DMS53 (cell line): ENCODE measurements around the gene BCL2L1.
"Not testable (repeated sequence)": the region's sequence is repeated elsewhere in the genome, so short reads cannot be mapped to it uniquely, and the experiment has no call there.

Experiments used
- DNase-seq: peaks from one replicate; lab custom pipeline; 2025; lab: John Stamatoyannopoulos, UW

The BCL2L1 gene

GRCh38 chr20:31648104-31648503 lies 74.6 kb downstream of the BCL2L1 start:
- not testable (repeated sequence) for DNase-seq

DNA sequence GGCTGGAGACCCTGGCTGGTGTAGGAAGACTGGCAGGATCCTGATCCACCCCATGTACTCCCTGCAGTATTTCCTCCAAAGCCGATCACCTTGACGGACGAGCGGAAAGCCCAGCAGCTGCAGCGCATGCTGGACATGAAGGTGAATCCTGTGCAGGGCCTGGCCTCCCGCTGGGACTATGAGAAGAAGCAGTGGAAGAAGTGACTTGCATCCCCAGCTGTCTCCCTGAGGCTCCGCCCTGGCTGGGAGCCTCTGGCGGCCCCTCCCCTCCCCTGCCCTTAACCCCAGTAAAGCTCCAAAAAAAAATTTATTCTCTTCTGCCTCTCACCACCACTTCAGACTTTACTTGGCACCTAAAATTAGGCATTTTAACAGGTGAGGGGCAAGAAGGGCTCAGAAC lies 78.0 kb downstream of the BCL2L1 start:
- no peak for DNase-seq

DNA sequence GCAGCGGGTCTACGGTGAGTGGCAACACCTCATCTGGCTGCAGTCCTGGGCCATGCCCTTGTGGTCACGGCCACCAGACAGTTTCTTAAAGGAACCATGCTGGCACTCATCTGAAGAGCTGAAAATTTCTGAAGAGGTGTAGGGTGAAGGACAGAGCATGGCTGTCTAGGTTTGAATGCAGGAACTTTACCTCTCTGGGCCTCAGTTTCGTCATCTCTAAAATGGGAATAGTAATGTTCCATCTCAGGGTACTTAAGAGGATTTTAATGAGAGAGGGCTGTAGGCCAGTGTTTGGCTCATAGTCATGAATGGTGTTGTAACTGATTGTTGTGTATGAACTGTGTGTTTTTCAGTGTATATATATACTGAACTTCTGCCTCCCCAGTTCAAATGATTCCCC lies 79.1 kb downstream of the BCL2L1 start:
- no peak for DNase-seq

DNA sequence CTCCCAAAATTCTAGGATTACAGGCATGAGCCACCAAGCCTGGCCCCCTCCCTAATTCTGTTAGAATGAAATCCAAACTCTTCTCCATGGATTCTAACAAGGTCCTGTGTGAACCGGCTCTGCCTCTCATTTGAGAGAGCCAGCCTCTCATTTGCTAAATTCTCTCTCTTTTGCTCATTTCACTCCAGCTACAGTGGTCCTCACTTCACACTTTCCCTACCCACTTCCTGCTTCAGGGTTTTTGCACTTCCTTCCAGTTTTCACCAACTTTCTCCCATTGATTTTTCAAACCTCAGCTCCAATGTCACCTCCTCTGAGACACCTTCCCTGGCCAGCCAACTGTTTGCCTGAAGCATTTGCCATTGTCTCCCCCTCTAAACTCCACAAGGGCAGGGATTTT lies 79.8 kb downstream of the BCL2L1 start:
- DNase-seq: no peak

GRCh38 chr20:31641391-31641790 lies 81.3 kb downstream of the BCL2L1 start:
- DNase-seq: no peak

DNA sequence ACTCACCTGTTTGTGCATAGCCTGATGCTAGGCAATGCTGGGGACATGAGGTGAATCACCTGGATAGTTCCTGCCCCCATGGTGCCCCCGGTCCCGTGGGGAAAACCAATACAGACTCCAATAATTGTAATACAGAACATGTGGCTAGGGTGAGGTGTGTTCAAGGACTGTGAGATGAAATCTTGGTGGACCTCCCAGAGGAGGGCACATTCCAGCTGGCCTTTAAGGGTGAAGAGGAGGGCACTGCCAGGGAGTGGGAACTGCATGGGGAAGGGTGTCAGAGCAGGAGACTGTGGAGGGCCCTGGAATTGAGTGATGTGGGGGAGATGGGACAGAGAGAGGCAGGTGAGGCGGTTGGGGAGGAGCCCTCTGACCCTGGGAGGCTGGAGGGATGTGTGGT lies 82.4 kb downstream of the BCL2L1 start:
- DNase-seq: no peak

DNA sequence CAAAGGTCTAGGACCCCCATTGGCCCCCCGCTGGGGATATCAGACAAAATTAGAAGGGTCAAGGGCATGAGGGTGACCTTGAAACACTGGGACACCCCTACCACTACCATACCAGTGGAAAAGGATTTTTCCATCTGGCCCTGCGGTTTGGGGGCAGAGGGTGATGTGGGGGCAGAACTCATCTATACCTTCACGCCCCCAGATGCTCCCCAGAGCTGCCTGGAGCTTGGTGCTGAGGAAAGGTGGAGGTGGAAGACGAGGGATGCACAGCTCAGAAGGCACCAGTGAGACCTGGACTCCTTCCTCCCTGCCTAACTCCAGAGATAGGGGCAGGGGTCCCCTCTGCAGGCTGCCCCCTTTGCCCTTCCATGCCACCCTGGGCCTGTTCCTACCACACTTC lies 83.9 kb downstream of the BCL2L1 start:
- DNase-seq: no peak

DNA sequence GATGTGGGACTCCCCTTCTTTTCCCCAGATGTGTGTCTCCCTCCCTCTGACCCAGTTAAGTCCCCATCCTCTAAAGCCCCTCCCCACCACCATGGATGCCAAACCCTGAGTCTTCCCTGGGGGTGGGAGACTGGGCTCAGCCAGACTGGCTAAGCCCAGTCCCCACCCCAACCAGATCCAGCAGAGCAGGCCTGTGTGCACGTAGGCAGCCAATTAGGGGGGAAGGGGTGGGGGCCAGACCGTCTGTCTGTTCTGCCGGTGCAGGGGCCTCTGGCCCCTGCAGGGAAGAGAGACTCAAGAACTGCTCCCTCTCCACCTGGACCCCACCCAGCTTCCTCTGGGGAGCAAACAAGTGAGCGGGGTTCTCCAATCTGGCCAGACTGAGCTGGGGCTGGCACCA lies 84.4 kb downstream of the BCL2L1 start:
- DNase-seq: no peak

DNA sequence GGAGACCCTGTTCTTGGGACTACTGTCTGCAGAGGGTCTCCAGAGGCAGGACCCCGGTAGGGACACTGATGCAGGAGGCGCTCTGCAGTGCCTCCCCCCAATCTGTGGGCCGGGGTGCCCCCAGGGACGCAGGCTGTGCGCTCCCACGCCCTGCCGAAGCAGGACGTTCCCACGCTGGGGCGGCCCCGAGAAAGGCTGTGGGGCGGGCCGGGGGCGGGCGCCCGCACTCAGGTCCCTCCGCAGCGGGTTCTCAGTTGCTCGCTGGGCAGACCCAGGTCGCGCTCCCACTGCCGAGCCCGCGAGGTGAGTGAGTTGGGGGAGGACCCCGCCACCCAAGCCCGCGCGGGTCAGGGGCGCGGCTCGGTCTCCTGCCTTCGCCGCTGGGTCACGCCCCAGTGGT lies 85.0 kb downstream of the BCL2L1 start, which contains the start of gene COX4I2:
Gene COX4I2, plus strand, starts transcription at position 253 of the 400 bp plus-strand sequence. CDS start 1,106 bp downstream, outside the sequence.
- DNase-seq: no peak

DNA sequence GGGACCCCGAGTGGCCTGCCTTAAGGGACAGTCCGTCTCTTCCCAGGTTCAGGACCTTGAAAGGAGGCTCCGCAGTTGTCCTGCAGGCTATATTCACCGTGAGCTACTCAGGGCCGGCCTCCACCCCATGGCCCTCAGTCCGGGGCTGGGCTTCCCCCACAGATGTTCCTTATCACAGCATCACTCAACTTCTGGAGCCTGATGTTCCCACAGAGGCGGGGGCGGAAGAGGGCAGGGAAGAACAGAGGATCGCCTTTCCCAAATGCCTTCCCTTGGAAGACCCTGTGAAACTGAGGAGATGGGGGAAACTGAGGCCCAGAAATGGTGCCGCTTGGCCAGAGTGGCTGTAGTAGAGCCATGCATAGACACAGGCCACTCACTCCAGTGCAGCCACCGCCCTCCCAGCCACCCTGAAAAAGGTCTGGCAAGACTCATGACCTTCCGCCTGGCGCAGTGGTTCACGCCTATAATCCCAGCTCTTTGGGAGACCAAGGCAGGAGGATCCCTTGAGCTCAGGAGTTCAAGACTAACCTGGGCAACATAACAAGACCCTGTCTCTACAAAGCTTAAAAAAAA lies 89.2 kb downstream of the BCL2L1 start:
- no peak for DNase-seq

DNA sequence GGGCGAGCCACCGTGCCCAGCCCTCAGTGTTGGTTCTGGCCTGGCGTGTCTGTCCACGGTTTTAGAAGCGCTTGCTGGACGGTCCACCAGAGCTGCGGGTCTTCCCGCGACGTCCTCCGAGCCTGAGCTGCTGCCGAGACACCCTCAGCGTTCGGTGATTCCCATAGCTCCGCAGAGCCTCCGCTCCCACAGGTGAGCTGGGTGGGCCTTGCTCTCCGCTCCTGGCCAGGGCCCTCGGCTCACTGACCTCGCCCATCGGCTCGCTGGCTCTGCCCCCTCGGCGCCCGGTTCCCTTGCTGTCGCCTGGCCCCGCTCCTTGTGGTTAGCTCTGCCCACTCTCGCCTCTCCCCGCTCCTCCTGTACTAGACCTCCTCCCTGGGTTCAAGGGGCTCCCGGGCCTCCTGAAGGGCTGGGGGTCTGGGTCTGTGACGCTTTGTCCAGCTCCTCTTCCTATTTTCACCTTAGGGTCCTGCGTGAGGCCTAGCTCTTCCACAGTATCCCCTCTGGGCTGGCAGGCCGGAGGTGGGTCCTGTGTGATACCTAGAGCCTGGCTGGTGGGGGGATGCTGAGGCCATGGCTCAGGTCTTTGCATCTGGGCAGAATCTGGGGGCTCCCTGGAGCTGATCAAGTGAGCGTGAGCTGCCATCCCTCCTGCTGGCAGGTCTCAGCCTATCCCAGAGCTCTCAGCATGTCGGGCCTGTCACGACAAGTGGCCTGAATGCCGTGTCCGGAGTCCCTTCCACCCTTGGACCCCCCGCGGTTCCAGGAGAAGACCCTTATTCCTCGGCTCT lies 89.9 kb downstream of the BCL2L1 start:
- no peak for DNase-seq

GRCh38 chr20:31630187-31630790 lies 92.4 kb downstream of the BCL2L1 start:
- no peak for DNase-seq

- not testable (repeated sequence) for DNase-seq
These were observed 94.6 kb downstream of the BCL2L1 start for GRCh38 chr20:31628057-31628456.

- DNase-seq: not testable (repeated sequence)
These were observed 96.1 kb downstream of the BCL2L1 start for GRCh38 chr20:31626534-31626933.

DNA sequence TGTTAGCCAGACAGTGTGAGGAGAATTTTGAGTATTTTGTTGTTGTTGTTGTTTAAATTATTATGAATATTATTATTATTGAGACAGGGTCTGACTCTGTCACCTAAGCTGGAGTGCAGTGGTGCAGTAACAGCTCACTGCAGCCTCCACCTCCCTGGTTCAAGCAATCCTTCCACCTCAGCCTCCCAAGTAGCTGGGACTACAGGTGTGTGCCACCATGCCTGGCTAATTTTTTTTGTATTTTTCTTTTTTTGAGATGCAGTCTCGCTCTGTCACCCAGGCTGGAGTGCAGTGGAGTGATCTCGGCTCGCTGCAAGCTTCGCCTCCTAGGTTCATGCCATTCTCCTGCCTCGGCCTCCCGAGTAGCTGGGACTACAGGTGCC lies 99.6 kb downstream of the BCL2L1 start:
- not testable (repeated sequence) for DNase-seq

- DNase-seq: no peak
These were observed 102.4 kb downstream of the BCL2L1 start for GRCh38 chr20:31620246-31620645.

DNA sequence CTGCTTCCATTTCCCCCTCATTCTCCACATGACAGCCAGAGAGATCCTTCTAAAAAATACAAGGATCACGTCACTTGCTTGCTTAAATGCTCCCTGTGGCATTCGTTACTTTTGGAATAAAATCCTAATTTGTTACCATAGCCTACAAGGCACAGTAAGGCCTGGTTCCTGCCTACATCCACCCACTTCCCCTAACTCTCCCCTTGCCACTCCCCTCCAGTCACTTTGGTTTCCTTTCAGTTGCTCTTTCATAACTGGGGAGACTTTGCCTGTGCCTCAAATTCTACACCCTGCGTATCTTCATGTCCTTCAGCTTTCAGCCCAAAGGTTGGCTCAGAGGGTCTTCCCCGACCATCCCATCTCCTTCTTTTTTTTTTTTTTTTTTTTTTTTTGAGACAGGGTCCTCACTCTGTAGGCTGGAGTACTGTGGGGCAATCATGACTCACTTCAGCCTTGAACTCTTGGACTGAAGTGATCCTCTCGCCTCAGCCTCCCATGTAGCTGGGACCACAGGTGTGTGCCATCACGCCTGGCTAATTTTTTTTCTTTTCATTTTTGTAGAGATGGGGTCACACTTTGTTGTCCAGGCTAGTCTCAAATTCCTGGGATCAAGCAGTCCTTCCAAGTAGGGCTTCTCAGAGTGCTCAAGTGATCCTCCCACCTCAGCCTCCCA lies 105.1 kb downstream of the BCL2L1 start:
- no peak for DNase-seq

DNA sequence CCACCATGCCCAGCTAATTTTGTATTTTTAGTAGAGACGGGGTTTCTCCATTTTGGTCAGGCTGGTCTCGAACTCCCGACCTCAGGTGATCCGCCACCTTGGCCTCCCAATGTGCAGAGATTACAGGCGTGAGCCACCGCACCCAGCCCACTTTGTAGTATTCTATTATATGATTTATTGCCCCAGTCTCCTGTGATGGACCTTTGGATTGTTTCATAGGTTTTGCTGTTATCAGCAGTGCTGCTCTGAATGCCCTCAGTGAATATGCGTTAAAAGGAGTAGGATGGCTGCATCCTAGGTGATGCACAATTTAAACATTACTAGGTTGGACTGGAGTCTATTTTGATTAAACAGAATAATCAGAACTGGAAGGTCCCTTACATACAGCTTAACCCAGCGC lies 107.3 kb downstream of the BCL2L1 start:
- no peak for DNase-seq
